Airway epithelial cell (primary cell): ENCODE results near the gene NRSN2. TPM values are rescaled to one million over a fixed set of nuclear protein-coding genes. Genes with fewer than 3 reads are reported as not detected.

ENCODE experiments used
- total RNA-seq: library from RNA; depleted of rRNA; stranded (reverse); fragments of >200 nt; gene quantifications from 2 replicates; pipeline ENCODE4 v1.2.3, GENCODE V29; 2015

The NRSN2 gene, protein sequence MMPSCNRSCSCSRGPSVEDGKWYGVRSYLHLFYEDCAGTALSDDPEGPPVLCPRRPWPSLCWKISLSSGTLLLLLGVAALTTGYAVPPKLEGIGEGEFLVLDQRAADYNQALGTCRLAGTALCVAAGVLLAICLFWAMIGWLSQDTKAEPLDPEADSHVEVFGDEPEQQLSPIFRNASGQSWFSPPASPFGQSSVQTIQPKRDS
- 15.1 and 18.6 TPM in 2 replicates for total RNA-seq

GRCh38 chr20:346640-347316, at the start of gene NRSN2:
Gene NRSN2 (plus strand): TSS chr20:347111. CDS start chr20:349644, 2,533 bp downstream.

DNA sequence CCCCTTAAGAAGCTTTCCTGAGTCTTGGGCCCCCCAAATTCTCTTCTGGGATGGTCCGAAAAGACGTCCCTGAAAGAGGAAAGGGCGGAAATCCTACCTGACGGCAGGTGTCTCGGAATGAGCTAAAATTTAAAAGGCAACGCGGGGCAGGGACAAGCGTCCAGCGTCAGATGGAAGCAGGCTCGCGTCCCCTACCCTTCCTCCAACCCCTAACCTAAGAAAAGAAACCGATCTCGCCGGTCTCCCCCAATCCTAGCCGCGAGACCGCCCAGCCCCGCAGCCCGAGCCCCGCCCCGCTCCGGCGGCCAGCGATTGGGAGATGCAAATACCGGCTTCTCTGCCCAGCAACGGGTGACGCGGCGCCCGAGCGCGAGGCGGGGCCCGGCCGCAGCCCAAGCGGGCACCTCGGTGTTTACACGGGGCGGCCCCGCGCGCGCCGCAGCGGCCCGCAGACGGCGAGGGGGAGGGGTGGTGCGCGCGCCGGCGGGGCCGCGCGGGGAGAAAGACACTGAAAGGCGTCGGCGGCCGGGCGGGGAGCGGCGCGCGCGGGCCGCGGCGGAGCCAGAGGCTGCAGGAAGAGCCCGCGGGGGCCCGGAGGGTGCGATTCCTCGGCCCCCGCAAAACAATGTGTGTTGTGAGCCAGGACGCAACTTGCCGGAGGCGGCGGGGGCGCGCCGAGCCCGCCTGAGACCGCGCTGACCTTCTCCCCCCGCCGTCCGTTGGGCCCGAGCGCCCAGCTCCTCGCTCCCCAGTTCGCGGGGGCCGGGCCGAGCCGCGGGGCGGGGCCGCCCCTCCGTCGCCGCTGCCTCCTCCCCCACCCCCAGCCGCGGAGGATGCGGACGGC, 21.6 kb upstream of the NRSN2 start, which contains the start of gene SOX12:
Gene SOX12, plus strand, starts transcription at position 508 of the 844 bp plus-strand sequence. CDS start 373 bp downstream, outside the sequence.

Other genes starting within 250 kb of the NRSN2 start
- gene DEFB126, start 204.5 kb upstream of the NRSN2 start, total RNA-seq = not detected in 2 replicates
- not detected in 2 replicates for gene DEFB127, start 189.7 kb upstream of the NRSN2 start, total RNA-seq
- gene DEFB128, start 157.4 kb upstream of the NRSN2 start, total RNA-seq = not detected in 2 replicates
- gene DEFB129, start 119.9 kb upstream of the NRSN2 start, total RNA-seq = not detected in 2 replicates
- not detected in 2 replicates for gene DEFB132, start 89.4 kb upstream of the NRSN2 start, total RNA-seq
- 0.19 and 1.4 TPM in 2 replicates for gene C20orf96, start 56.4 kb upstream of the NRSN2 start, total RNA-seq
- 13.0 and 14.3 TPM in 2 replicates for gene ZCCHC3, start 49.5 kb upstream of the NRSN2 start, total RNA-seq
- 7.3 and 10.0 TPM in 2 replicates for gene SOX12, start 21.6 kb upstream of the NRSN2 start, total RNA-seq
- 72.1 and 91.0 TPM in 2 replicates for gene TRIB3, start 33.6 kb downstream of the NRSN2 start, total RNA-seq
- gene RBCK1, start 61.2 kb downstream of the NRSN2 start, total RNA-seq = 93.9 and 108 TPM in 2 replicates
- 14.0 and 17.1 TPM in 2 replicates for gene TBC1D20, start 115.4 kb downstream of the NRSN2 start, total RNA-seq
- 90.5 and 109 TPM in 2 replicates for gene CSNK2A1, start 196.7 kb downstream of the NRSN2 start, total RNA-seq